GM12865 (cell line): ENCODE data around the gene ZNF416.
A peak's percentile ranks its signal among the peaks of the same experiment; 100 is the strongest.

Experiments
- DNase-seq: peaks from one replicate; pipeline ENCODE4 v3.0.0; 2010; ENCODE audit warnings: low read depth
- H3K4me3 ChIP-seq: 2 replicates; pipeline ENCODE4 v1.5.1; 2011; ENCODE audit warnings: mild to moderate bottlenecking, low read depth, low read length, control low read depth
- TF ChIP-seq, protein P1 (sequence below): IDR thresholded peaks from 2 replicates; pipeline ENCODE4 v1.5.1; 2011; ENCODE audit warnings: low read length, control low read depth, low read depth, inconsistent platforms; ENCODE audit not compliant: insufficient read depth; ENCODE audit errors: missing control alignments

The ZNF416 gene

DNA sequence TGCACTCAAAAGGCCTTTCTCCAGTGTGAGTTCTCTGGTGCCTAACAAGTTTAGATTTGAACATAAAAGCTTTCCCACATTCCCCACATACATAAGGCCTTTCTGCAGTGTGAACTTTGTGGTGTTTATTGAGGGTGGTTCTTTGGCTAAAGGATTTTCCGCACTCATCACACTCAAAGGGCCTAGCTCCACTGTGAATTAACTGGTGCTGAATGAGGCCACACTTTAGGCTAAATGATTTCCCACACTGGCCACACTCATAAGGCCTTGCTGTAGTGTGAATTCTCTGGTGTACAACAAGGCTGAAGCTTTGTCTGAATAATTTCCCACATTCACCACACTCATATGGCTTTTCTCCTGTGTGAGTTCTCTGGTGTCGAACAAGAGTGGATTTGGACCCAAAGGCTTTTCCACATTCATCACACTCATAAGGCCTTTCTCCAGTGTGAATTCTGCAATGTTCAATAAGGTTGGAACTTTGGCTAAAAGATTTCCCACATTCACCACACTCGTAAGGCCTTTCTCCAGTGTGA is 6.2 kb downstream of the ZNF416 start:
- DNase-seq = no peak
- H3K4me3 ChIP-seq = no peak overlapping the region
- TF ChIP-seq, protein P1, sequence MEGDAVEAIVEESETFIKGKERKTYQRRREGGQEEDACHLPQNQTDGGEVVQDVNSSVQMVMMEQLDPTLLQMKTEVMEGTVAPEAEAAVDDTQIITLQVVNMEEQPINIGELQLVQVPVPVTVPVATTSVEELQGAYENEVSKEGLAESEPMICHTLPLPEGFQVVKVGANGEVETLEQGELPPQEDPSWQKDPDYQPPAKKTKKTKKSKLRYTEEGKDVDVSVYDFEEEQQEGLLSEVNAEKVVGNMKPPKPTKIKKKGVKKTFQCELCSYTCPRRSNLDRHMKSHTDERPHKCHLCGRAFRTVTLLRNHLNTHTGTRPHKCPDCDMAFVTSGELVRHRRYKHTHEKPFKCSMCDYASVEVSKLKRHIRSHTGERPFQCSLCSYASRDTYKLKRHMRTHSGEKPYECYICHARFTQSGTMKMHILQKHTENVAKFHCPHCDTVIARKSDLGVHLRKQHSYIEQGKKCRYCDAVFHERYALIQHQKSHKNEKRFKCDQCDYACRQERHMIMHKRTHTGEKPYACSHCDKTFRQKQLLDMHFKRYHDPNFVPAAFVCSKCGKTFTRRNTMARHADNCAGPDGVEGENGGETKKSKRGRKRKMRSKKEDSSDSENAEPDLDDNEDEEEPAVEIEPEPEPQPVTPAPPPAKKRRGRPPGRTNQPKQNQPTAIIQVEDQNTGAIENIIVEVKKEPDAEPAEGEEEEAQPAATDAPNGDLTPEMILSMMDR = no peak

DNA sequence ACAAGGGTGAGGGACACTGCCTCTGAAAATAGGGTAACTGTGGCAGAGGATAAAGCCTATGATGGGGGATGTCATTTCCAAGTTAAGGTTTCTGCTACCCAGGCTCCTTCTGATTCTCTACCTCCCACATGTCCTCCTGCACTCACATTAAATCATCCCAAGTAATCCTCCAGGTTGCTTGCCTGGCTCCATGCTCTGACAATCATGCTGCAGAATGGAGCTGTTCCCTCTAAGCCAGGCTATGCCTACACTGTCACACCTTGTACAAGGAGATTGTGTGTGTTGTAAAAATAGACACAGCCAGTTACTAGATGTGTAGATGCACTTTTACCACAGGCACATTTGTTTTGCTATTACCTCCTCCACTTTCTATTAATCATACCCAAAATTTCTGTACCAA is 8.0 kb downstream of the ZNF416 start:
- TF ChIP-seq, protein P1 = no peak
- no peak overlapping the region for H3K4me3 ChIP-seq
- DNase-seq = no peak

DNA sequence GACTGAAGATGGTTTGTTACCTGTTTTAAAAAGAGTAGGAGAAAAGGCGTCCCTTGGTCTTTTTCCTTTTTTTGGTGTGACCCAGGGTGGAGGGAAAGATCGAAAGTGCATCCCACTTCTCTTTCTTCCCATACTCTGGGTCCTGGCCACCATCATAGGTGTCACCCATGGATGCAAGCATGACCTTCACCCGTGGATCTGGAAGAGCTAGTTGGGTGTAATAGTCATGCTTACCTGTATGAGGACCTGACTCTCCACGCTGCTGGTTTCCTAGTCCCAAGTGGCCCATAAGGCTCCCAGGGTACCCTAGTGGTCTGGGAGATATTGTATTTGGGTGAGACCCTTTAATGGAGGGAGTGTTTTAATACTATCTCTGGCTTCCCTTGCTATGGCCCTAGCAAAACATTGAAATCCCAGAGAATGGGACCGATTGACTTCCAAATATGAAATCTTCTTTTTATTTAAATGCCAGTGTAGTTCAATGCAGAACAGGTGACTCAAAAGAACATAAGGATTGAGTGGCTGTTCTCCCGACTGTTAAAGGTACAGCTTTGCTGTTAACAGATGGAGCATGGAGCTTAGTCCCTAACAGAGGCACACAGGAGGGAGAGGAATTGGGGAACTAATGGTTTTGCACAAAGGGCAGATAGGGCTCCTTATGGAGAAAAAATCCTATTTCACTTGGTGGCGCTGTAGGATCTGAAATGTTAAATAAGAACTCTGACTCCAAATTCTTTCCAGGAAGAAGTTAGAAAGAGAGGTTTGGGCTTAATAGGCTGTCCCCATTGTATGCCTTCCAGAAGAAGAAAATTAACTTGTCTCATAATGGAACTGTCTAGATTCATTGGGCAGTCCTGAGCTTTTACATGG is 12.1 kb downstream of the ZNF416 start:
- TF ChIP-seq, protein P1 = no peak
- peak; percentile 41 for DNase-seq
- no peak overlapping the region for H3K4me3 ChIP-seq

DNA sequence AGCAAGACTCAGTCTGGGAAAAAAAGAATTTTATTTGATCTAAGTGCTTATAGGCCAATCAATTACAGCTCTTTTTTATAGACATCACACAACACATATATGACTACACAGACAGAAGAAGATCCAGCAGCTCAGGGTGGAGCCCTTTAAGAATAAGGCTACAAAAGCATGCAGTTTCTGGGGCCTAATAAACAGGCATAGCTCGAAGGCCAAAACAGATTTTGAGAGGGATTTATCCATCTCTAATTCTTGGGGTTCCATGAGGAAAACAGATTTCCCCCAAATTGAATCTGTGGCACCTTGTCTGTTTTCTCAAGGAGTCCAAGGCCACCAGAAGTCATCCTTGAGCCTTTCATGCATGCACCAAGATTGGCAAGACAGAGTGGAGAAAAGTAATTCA is 15.2 kb downstream of the ZNF416 start:
- TF ChIP-seq, protein P1 = no peak
- no peak overlapping the region for H3K4me3 ChIP-seq
- no peak for DNase-seq

DNA sequence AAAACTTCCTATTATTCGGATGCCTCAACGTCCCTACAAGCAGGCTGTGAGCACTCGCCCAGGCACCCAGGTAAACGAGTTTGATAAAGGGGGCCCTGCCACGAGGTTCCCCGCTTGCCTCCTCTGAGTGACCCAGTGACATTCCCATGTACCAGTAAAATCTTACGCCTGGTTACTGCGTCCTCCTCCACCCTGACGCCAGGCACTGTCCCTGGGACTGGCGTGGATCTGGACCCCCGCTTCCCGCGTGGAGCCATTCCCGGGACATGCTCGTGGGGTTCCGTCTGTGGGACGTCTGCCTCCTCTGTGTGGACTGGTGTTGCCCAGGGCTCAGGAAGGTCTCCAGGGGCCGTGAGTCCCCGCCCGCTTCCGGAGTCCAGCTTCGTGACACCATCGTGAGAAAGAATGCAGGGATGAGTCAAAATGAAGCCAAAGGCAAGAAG is 18.6 kb downstream of the ZNF416 start:
- TF ChIP-seq, protein P1 = no peak
- DNase-seq = no peak
- no peak overlapping the region for H3K4me3 ChIP-seq

DNA sequence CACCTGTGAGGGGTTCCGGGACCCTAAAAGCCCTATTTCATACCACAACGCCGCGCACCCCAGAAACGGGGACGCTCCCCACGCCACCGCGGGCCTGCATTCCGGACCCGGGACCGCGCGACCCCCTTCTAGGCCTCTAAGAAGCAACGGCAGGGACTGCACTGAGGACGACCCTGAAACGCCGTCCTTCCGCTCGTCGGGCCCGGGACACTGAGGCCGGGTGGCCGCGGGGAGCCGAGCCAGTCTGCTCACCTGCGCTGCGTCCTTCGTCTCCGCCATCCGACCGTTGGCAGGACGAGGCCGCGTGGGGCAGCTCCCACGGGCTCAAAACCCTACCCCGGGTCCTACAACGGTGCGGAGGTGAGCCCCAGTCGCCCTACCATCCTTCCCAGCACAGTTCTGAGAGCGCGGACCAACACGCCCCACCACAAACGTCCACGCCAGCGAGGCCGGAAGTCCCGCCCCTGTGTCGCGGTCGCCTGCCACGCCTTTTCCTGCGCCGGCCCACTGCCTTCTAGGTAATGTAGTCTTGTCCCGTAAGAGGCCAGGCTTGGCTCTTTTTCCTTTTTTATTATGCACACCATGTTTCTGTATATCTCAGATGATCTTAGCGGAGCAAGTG is 19.2 kb downstream of the ZNF416 start, which contains the start of gene ZNF550:
Gene ZNF550 (minus strand): TSS at position 460 of the 622 bp plus-strand sequence. CDS start 181 bp downstream, at position 279.
- H3K4me3 ChIP-seq = peak within 1 kb of the TSS; percentile 89
- TF ChIP-seq, protein P1 = no peak
- peak; percentile 94 for DNase-seq
